NCI-H69 (cell line): Measurements from ENCODE around the gene AKAP6.
A peak's percentile ranks its signal among the peaks of the same experiment; 100 is the strongest.

Experiments used
- DNase-seq: peaks from one replicate; lab custom pipeline; 2025; lab: John Stamatoyannopoulos, UW

The AKAP6 gene

DNA sequence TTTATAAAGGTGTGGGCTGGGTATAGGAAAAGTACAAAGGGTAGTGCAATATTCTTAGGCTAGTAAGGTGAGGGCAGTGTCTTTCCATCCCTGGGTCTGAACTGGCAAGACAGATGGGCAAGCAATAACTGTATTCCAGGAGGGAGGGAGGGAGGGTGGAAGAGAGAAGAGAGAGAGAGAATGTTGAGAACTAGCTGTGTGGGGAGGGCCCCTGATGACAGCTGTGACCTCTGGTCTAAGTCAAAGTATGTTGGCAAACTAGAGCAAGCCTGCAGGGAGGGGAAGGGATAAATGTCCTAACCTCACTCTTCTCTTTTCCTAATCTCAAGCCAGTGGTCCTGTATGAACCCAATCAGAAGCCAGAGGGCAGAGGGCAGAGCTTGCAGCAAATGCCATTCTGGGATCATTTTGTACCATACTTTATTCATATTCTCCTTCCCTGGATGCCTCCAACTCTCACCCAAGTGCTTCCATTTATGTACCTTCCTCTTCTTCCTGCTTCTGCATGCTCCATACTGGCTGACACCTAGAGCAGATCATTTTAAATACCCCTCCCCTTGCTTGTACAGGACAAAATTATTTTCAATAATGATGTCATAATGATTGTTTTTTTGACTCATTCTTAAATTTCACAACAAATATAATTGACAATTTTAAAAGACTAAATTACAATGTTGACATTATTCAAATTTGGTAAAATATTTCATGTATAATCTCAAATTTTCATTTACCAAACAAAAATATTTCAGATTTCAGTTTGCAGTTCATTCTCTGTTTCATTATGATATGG lies 75.9 kb downstream of the AKAP6 start:
- peak; percentile 14 for DNase-seq

DNA sequence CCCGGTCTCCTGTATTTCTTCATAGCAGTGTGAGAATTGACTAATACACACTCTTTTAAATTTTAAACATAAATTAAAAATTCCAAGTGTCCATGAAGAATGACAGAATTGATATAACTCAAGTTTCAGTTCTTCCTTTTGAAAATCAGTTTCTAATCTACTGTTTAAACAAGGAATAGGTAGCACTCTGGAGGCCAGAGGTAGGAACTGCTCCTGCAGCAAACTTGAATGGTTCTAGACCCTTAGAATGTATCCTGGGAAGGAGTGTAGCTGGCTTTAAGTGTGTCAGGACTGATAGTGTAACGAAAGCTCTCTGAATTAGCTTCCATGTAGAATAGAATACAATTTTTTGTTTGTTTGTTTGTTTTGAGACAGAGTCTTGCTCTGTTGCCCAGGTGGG lies 76.8 kb downstream of the AKAP6 start:
- no peak for DNase-seq

DNA sequence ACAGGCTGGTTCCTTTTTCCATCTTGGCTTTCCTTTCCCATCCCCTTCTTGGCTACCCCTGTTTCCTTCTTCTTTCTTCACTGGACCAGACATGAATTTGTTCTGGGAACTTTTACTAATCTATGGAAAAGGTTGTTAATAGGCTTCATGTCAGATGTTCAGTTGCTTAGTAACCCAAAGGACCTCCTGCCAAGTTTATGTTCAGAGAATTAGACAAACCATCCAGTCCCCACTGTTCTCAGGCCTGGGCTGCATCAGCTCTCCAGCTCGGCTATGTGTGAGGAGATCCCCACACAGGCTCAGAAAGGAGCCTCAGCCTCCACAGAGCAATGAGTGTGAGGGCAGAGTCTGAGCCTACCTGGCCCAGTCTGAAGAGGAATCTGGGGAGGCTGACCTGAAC lies 78.0 kb downstream of the AKAP6 start:
- DNase-seq = no peak

DNA sequence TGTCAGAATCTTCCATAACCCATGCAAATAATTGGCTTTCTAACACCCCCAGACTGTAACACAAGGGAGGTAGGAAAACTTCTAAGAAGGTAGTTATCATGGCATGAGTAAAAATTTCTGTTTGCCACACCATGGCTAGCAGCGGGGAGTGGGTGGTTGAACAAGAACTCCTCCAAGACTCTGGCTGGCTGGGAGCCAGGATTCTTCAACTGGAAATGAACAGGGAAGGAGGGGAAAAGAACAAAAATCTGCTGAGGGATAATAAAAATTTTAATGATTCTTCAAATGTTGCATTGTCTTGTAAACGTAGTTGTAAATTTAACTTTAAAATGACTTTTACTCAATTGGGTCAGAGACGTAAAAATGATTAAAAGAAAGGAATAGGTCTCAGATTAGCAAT lies 78.9 kb downstream of the AKAP6 start:
- peak; percentile 54 for DNase-seq

DNA sequence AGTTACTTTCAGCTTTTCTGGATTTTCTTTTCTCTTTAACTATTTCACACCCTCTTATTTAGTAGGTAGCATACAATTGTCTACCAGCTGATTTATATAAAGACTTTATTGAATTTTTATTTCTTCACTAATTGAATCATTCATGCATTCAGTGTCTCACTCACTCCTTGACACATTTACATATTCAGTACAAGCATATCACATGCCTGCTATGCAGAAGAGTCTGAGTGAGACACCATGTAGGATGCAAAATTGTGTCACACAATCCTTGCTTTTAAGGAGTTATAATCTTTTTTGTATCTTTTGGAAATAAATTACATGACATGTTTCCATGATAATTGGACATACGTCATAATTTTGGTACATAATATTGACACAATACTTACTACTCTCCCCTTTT lies 83.0 kb downstream of the AKAP6 start:
- DNase-seq = no peak

DNA sequence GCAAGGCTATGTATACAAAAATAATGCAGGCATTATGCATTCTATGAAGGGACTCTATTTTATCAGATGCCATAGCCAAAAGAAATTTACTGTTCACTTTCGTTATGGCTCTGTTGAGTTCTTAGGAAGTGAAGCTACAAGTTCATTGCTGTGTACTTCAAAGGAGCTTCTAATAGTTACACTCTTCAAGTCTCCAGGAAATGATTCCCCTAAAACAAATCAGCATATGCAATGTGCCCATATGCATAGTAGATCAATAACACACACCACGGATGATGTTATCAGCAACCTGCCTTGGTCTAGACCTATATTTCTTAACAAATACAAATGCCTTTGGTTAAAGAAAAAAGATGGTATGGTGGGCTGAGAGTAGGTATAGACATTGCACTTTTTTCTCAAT lies 83.4 kb downstream of the AKAP6 start:
- DNase-seq = no peak

DNA sequence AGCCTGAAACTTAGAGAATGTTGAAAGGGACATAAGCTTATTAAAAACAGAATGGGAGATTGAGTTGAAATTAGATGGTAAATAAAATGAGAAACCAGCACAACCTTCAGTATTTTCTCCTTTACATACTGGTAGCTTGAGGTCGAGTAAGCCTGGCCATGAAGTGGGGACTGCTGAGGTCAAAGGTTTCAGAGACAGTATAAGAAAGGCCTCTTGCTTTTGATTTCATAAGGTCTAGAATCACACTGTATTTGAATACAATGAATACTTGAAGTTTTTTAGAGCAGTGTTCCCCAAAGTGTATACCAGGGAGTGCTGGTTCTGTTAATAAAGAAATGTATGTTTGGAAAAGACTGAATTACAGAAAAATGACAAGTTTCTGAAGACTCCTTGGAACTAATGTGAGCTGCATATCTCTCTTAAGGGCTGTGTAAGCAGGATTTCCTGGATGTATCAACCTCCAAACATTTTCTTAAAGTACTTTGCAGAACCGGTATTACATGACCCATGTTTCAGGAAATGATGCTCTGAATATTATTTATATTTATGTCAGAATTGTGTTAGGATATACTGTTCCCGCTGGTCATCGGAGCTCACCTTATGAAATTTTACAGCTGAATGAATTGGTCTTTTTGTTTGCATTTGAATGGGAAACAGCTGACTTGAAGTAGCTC lies 85.0 kb downstream of the AKAP6 start:
- DNase-seq = no peak

DNA sequence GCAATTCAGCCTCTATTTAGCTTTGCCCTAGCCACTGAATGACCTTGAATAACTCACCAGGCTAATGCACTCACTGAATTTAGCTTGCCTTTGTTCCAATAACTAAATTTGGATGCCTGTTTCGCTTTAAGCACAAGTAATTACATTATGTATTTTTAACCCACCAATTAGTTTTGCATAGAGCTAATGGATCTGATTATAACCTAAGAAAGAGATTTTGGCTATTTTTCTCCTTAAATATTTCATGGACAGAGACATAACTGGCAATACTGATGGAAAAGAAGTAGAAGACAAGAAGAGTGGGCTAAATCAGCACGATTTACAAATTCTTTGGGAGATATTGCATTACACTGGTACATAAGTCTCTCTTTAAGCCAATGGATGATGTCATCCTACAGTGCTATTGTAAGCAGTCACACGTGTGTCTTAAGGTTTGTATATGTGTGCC lies 85.7 kb downstream of the AKAP6 start:
- peak; percentile 31 for DNase-seq

DNA sequence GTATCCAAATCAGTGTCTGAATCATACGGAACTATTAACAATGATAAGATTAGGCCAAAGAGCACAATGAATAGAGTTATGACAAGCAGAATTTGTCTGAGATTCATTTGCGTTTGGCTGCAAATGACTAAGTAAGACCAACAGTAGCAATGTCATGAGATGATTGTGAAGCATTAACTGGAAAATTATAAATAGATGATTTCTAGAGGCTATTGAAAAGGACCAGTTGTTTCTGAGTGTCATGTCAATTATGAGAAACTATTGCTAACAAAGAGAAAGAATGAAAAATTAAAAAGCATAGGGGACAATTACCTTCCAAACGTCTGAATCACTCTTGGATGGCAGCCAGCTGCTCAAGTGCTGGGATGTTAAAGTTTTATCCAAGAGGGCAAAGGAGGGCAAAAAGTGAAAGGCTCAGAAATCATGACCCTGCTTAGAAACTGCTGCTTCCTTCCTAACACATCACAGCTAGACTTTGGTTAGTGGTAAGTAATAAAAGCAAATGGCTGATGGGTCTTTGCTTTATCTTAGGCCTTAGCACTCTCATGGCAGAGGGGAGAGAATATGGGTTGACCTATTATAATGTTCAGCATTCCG lies 89.0 kb downstream of the AKAP6 start:
- DNase-seq = peak; percentile 70

DNA sequence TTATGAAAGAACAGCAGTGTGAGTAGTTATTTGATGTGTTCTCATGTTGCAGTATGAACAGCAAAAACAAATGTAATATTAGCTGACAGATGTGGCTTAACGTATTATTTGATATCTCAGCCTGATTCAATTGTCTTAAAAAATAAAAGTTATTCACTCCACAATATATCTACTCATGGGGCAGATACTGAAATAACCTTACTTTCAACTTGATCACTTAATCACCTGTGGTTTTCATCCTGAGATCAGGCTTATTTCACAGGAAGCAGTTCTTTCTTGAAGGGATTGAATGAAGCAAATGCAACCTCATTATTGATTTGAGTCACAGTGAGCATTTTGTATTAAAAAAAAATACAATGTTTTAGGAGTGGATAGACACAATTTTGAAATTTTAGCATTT lies 90.3 kb downstream of the AKAP6 start:
- peak; percentile 60 for DNase-seq

DNA sequence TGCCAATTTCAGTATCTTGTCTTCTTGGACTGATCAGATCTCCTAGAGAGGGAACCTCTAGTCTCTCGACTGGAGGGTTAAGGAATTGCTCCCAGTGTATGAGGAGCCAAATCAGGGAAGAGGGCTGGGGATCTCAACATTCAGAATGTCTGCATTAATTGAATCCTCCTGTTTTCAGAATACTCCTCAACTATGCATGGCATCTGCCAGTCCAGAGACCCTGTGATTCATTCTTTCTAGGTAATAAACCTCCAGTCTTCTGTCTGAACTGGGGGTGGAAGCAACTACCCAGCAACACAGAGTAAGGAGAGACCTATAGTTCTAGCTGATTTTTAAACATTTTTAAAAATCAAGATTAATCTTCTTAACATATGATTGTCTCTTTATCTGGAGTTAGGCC lies 92.7 kb downstream of the AKAP6 start:
- no peak for DNase-seq

DNA sequence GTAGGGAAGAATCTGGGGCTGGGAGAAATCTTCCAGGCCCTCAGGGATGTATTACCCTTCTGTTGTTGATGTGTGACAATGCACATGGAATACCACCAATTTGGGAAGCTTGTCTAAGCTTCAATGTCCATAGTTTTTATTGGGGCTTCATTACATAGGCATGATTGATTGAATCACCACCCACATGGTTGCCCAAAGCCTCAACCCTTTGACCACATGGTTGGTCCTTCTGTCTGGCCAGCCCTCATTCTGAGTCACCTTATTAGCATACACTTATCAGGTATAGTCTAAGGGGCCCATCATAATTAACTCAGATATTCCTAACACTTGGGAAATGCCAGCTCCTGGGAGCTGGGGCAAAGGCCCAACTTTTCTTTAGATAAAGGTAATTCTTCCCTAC lies 93.3 kb downstream of the AKAP6 start:
- no peak for DNase-seq

DNA sequence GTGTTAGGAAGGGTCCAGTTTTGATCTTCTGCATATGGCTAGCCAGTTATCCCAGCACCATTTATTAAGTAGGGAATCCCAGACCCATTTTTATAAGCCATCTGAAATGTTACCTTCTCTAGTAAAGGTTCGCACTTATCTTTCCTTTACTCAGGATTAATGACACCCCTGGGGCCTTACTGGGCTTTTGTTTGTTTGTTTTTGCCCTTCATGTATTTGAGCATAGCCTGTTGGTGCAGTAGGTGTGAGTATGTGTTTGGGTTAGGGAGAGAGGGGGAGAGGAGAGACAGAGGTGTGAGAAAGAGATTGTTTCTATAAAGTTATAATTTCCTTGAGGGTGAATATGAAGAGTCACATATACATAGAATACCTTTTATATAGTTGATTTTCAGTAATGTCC lies 96.9 kb downstream of the AKAP6 start:
- DNase-seq = peak; percentile 60

DNA sequence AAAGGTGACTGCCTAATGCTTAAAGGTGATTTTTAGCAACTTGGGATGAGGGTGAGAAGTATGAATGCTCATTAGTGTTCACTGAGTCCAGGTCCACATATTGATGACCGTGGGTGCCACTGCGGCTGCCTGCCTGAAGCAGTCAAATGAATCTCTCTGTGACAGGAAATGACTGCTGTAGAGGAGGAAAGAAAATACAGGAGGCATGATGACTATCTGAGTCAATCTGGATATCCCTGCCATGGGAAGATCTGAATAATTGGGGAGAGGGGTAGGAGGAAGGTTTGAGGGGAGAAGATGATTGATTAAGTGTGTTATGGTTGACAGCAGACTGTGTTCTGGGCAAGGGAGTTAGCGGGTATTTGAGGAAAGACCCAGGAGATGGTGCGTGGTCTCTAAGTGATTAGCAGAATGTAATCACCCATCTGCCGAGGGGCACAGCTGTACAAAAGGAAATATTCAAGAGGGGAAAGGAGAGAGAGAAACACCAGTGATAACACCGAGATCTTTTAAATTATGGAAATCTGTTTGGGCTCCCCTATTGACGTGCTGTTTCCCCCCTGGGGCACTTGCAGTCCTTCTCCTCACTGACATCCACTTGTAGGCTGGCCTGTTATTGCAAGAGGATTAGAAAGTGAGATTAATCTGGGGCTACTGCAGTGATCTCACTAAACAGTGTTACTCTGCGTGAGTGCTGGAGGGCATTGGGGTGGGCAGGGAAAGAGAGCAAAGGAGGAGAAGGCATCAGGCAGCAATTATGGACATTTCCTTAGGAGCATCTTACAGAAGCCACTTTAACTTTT lies 97.7 kb downstream of the AKAP6 start:
- peak; percentile 82 for DNase-seq

DNA sequence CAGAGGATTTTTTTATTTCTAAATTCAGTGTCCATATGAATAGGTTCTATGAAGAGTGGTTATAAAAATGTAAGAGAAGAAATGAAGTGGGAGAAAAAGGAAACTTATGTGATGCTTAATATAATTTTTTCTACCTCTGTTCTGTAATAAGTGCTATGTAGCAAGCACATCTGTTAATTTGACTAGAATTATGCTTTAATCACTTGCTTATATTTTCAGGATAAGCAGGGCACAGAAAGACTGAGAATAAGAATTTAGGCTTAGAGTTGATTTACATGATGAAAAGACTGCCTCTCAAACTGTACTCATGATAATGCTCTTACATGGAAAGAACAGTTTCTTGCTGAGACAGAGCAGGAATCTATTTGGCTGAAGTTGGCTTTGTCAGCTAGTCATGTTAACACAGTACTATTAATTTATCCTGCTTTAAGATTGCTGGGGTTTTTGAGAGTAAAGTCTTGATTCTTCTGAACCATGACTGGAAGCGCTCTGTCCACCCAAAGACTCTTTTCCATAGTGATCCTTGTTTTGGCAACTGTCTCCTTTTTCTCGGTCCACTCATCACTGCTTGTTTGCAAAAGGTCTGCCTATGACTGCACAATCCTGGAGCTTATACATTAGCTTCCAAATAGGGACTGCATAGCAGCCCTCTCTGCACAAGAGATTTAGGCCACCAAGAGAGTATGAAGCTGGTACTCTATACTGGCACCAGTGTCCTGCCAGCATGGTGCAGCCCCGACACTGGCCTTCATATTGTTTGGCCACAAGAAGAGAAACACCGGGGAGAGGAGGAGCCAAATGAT lies 98.8 kb downstream of the AKAP6 start:
- peak; percentile 79 for DNase-seq

DNA sequence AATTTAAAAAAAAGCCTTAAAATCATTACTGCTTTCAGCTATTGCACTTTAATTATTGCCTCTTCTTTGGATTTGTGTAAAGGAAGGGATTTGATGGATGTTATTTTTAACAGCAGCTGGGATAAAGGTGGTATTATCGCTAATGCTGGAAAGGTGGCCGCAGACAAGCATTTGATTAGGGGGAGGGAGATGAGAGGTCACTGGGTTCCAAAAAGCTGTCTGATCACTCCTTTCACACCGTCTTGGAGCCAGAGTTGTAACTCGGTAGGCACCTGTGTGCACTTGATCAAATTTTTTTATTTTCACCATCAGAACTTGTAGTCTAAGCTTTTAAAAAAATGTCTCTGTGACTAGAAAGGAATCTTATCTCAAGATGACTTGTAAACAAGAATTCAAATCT lies 99.8 kb downstream of the AKAP6 start:
- DNase-seq = peak; percentile 25

DNA sequence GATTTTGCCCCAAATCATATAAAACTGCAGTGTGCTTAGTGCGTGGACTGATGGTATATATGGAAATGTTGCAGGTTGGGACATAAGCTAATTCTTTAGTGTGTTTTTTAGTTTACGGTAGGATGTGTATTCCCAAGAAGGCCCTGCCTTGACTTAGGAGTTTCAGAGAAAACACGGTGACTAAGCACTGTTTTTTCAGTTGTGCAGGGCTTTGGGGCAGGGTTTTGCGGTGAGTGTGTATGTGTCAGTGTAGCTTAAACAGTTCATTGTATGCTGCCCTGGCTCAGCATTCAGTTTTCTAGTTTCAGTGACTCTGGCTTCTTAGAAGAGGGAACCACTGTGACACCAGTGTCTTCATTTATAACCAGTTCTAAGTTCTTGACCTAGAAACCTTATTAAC lies 101.2 kb downstream of the AKAP6 start:
- DNase-seq = no peak

DNA sequence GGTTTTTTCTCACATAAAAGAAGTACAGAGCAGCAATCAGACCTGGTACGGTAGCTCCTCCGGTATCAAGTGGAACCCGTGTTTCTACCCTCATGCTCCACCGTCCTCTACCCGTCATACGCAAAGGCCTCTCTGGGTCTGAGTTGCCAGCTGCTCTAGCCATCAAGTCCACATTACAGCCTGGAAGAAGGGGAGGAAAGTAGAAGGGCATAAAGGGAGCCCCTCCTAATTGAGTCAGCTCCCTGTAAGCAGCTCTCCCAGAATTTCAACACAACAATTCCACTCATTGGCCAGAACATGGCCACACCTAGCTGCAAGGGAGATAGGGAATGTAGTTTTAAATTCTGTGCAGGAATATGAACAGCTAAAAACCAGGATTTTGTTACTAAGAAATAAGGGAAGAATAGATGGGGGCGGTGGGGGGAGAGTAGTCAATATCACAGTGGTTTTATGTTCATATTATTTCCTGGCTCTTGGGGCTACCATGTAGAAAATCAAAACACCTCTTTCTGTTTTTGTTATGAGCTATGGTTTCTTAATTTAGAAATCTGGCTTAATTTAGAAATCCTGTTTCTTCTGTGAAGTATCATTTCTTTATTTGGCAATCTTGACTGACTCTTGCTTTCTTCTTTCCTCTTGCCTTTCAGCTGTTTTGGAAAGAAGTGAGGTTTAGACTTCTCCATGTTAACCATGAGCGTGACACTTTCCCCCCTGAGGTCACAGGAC lies 103.9 kb downstream of the AKAP6 start:
- no peak for DNase-seq

DNA sequence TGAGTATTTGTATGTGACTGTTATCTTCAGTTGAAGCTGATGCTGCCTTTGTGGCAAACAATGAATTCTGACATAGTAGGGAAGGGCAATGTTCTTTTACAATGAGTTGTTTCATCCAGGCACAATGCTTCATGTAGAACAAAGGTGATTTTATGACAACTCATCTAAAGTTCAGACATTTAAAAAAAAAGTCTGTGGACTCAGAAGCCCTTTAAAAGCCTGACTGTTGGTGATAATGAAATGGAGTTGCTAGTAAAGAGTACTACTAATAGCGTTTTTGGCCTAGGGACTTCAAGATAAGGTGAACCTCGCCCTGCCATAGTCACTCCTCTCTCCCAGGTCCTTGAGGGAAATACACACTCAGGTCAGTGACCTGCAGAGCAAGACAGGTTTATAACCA lies 105.1 kb downstream of the AKAP6 start:
- no peak for DNase-seq

DNA sequence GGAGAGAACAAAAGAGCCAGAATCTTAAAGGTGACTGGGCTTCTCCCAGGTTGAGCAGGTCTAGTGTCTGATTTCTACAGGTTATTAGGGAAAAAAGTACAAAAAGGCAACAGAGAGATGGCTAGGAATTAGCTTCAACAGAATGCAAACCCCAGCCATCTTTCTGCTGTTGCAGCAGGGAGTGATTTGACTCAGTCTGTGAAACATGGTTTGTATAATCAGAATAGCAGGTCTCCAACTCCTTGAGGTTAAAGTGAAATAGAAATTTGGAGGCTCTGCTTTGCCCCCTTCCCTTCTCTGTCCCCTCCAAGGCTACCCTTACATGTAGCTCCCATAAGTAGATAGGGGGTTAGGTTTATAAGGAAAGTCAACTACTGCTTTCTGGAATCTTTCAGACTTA lies 105.8 kb downstream of the AKAP6 start:
- no peak for DNase-seq

DNA sequence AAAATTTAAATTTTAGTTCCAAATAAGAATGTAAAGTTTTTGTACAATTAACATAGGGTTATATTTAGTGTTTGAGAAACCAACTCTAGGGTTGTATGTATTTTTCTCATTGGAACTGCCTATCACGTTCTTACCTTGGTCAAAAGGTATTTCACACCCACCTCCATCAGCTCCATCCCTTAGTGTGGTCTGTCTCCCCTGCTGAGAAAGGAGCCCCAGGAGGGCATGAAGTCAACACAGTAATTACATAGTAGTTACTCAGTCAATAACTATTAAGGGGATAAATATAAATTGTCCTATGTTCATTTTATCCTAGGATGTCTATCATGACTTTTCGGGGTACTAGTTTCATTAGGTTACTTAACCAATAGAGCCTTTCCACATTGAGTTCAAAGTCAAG lies 106.3 kb downstream of the AKAP6 start:
- peak; percentile 40 for DNase-seq
